Adrenal gland (tissue), 5 donors: ENCODE results near the gene UQCRH.
A peak's percentile ranks its signal among the peaks of the same experiment; 100 is the strongest.

ENCODE experiments used
- POLR2A ChIP-seq, 2 donors: fragments of 450-650 bp; IDR thresholded peaks; one replicate each; pipeline ENCODE4 v1.6.1; 2017; ENCODE audit warnings: antibody characterized with exemption in 2 of 2, mild to moderate bottlenecking in 2 of 2, moderate library complexity in 1 of 2
- TF ChIP-seq, protein P1 (sequence below), 6 experiments: fragments of 450-650 bp in 4 of 6; fragments of 200-600 bp in 2 of 6; sonication (generic) in 1 of 6; IDR thresholded peaks; 1 replicate in 5 of 6; 2 replicates in 1 of 6; pipeline versions ENCODE4 v1.5.1 to v1.8.0; 2016 to 2021; ENCODE audit warnings: antibody characterized with exemption in 6 of 6, mild to moderate bottlenecking in 2 of 6, moderate library complexity in 1 of 6
- donor health status: DM: no; HTN: no; CAD: no.

DNA sequence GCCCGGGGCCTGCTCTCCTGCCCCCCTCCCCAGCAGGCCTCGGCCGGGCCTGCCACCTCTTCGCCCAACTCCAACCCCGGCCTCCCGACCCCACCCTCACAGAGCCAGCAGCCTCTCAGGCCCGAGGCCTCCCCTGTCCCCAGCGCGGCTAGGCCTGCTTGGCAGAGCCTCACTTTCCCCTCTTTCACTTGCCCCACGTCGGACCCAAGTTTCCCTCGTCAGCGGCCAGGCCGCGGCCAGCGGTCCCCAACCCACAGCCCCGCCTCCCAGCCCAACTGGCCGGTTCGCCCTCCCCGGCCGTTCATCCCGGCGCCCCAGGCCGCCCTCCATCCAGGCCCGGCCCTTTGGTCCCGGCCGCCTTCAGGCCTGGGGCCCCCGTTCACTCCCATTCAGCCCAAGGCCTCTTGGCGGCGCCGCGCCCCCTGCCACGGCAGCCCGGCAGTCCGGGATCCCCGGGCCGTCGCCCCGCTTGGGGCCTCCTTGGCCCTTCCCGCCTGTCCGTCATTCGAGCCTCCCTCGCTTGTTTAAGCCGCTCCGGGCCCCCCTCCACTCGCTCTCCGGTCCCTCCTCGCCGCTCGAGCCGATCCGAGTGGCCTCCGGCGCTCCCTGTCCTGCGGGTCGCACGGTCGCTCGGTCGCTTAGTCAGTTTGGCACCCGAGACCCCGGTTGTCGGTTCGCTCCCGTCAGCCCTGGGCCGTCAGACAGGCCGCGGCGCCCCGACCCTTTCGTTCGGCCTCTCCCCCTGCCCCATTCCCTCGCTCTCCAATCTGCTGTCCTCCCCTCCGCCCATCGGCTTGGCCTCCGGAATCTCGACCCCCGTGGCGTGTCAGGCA is 1.5 kb upstream of the UQCRH start:
- TF ChIP-seq, protein P1, sequence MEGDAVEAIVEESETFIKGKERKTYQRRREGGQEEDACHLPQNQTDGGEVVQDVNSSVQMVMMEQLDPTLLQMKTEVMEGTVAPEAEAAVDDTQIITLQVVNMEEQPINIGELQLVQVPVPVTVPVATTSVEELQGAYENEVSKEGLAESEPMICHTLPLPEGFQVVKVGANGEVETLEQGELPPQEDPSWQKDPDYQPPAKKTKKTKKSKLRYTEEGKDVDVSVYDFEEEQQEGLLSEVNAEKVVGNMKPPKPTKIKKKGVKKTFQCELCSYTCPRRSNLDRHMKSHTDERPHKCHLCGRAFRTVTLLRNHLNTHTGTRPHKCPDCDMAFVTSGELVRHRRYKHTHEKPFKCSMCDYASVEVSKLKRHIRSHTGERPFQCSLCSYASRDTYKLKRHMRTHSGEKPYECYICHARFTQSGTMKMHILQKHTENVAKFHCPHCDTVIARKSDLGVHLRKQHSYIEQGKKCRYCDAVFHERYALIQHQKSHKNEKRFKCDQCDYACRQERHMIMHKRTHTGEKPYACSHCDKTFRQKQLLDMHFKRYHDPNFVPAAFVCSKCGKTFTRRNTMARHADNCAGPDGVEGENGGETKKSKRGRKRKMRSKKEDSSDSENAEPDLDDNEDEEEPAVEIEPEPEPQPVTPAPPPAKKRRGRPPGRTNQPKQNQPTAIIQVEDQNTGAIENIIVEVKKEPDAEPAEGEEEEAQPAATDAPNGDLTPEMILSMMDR (IDR thresholded peaks at IDR 0.05): no peak
- TF ChIP-seq POLR2A (IDR thresholded peaks at IDR 0.05): peak in 1 of 2 donors; percentile 31
